GM19099 (cell line): ENCODE data around the gene AOPEP.

Experiments
- POLR2A ChIP-seq: IDR thresholded peaks from 3 replicates; pipeline ENCODE4 v1.6.1; 2011; ENCODE audit warnings: low read depth; ENCODE audit not compliant: insufficient read length; ENCODE audit errors: extremely low read depth

Gene AOPEP

DNA sequence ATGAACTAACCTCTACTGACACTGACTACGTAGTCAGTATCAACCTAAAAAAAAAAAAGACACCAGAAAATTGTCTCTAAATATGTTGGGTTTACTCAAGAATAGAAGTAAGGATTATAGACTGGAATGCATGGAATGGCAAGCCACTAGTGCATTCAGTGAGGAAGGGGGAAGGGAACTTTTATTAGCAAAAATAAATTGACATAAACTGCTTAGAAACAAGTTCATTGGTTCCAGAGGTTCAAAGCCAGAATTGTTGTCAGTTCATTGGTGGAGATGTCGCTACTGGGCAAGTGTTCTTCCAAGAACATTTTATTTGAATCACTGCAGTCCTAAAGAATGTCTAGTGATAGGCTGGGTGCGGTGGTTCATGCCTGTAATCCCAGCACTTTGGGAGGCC is 26.1 kb upstream of the AOPEP start:
- TF ChIP-seq POLR2A = no peak

DNA sequence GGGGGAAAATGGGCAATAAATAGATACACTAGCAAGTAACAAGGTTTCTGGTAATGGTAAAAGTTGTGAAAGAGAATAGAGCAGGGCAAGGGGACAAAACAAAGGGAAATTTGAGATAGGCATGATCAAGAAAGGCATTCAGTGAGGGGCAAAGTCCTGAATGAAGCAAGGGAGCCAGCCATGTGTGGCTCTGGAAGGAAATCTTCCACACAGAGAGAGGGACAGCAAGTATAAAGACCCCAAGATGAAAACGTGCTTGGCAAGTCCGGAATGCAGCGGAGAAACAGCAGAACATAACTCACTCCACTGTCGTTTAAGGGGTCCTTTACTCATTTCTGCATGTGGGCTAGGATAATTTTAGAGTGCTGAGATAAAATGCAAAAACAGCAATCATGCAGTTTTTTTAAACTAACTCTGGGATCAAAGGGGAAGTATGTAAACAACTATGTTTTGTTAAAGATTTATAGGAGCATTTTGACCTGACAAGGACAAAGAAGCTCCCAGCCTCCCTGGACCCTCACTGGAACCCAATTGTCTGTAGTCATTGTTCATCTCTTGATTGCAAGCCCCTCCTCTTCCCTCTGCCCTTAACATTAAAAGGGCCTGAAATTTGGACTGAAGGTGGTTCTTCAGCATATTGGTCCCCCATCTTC is 22.9 kb upstream of the AOPEP start:
- TF ChIP-seq POLR2A = no peak

DNA sequence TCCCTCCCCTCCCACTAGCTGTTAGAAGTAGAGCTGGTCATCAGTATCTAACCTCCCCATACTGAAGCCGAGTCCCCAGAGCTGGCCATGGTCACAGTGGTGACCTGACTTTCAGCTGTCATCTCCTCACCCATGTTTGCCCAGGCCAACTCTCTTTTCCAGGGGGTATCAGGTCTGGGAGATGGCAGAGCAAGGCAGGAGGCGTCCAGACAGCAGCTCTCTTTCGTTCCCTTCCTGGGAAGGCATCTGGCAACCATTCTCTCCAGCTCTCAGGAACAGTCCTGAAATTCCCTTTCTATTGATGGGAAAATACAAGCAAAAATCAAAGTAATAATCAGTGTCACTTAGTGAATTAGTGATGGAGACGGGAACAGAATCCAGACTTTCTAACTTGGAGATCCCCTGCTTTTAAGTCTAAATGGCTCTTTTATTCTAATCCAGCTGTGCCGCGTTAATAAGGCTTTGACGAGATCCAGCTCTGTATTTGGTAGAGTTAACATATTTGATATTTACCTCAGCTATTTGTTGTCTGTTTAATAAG is 21.3 kb upstream of the AOPEP start:
- TF ChIP-seq POLR2A = no peak

DNA sequence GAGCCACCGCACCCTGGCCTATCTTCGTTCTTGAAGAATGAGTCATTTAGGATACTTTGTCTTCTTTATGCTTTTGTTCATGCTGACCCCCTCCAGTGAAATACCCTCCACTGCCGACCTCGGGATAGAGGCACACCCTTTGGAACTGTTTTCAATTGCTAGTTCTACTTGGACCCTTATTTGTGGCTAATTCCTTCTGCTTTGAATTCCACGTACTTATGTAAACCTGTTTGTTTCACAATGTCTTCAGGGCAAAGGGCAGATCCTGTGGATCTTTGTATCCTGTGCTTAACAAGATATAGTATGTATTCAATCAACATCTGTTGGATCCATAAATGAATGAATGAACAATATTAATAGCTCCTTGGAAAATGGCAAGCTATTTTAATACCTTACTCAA is 19.6 kb upstream of the AOPEP start:
- TF ChIP-seq POLR2A = no peak

DNA sequence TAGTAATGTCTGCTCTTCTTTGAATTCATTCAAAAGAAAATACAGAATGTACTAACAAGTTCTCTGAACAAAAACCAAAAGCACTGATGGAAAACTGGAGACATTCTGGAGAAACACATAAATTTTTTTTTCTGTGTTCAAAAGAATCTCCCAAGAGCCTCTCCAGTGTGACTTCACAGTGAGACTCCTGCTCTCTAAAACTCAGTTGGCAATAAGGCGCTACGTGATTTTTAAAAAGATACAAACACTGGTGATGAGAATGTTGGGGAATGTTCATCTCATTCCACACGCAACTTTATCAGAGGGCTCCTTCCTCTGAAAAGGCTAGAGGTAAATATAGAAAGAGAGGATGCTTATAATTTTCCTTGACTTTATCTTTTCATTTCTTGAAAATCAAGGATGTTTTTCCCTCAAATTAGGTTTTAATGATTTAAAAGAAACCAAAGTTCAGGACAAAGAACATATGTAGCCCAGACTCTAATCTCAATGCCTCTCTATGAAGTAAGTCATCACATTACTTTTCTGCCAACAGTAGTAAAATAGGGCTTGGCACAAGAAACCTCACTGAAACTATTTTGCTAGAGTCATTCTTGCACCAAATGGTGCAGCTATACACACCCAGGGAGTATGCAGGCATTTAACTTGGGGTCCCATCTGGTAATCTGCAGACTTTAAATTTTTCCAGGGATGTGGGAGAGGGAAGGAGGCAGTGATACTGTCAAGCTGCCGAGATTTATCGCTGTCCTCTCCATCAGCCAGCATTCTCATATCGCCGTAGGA is 12.9 kb upstream of the AOPEP start:
- TF ChIP-seq POLR2A = no peak

DNA sequence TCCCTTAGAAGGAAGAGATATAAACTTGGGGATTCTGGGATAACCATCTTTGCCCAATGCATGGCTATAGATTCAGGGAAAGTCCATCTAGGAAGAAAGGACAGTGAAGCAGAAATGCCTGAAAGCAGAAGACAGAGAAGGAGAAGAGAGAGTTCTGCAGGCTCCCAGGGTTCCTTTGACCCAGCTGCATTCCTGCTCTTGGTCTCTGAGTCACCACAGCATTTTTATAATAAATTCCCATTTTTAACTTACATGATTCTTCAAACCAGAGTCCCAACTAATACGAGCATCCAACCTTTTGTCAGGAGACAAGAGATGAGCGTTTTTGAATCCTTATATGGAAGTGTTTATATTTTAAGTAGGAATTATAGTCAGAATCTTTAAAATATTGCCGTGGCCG is 12.0 kb upstream of the AOPEP start:
- TF ChIP-seq POLR2A = no peak

DNA sequence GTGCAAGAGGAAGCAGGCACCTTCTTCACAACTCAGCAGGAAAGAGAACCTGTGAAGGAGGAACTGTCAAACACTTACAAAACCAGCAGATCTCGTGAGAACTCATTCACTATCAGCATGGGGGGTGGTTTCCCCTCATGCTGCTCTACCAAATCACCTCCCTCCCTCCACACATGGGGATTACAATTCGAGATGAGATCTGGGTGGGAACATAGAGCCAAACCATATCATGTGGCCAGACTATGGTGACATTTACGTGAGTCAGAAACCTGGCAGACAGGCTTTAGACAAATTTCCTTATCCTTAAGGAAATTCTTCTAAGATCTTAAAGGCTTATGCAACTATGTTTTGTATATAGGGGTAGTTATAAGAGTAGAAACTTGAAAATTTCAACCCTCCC is 8.7 kb upstream of the AOPEP start:
- TF ChIP-seq POLR2A = no peak

DNA sequence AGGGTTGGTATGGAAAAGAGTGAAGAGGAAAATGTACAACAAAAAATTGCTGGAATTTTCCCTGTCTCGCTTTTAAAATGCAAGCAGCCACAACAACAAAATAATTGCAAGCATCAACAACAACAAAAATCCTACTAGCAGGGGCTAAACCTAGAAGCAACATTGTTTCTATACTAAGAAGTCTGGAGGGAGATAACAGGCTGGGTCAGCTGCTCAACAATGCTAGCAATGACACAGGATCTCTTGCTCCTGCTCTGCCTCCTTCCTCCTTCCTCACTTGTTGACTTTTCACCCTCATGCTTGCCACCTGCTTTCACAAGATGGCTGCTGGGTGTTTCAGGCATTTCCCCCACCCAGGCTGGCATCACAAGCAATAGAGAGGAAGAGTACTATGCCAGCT is 7.6 kb upstream of the AOPEP start:
- no peak for TF ChIP-seq POLR2A

DNA sequence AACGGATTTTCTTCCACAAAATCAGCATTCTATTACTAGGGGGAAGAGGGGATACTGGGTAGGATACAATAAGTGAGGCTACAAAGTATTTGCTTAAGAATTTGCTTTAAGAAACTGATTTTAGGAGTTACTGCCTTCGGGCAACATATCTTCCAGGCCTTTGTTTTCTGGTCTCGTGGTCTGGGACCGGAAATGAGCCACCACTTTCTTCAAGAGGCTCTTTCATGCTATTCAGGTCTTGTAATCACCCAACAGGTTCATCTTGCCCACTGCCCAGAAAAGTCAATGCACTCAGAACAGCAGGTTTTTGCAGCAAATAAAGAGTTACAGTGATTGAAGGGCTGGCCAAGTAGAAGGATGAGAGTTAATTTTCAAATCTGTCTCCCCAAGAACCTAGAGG is 6.6 kb upstream of the AOPEP start:
- TF ChIP-seq POLR2A = no peak

DNA sequence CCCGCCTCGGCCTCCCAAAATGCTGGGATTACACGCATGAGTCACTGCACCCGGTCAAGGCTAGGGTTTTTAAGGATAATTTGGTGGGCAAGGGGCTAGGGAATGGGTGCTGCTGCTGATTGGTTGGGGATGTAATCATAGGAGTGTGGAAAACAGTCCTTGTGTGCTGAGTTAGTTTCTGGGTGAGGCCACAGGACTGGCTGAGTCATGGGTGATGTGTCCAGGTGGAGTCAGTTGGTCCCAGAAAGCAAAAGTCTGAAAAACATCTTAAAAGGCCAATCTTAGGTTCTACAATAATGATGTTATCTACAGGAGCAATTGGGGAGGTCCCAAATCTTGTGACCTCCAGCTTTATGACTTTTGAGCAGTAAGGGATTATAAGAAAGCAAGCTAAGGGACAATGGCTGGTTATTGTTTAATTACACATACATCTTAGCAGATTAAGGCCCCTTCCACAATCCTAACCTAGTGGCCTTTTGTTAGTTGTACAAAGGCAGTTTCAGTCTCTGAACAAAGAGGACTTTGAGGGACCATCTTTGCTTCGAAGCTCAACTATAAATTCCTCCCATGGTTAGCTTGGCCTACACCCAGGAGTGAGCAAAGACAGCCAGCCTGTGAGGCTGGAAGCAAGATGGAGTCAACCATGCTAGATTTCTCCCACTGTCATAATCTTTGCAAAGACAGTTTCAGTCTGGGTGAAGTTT is 5.5 kb upstream of the AOPEP start:
- TF ChIP-seq POLR2A = no peak

DNA sequence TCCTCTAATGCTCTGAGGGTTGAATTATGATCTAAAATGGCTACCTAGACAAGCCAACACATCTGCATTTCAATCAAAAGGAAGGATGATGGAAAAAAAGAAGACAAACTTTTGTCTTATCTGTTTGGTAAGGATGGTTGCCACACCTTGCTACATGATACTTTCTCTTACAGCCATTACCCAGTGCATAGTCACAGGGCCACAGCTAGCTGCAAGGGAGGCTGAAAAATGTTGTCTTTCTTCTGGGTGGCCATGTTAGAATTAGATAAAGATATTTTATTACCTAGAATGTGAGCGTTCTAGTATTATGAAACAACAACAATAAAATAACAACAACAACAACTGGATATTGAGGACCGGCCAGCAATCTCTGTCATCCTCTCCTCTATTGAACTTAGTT is 4.7 kb upstream of the AOPEP start:
- no peak for TF ChIP-seq POLR2A

DNA sequence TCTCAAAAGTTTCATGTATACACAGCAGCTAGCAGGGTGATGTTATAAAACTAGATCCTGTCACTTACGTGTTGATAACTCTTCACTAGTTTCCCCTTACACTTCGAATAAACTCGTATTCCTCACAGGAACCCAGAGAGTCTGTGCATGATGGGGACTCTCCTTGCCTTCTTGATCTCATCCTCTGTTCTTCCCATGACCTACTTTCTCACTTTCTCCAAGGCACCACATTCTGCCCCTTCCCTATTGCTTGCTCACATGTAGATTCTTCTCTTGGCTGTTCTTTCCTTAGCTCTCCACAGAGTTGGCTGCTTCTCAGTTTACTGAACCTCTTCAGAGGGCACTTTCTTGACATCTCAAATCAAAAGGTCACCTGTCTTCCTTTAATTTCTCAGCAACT is 1.2 kb upstream of the AOPEP start:
- no peak for TF ChIP-seq POLR2A

DNA sequence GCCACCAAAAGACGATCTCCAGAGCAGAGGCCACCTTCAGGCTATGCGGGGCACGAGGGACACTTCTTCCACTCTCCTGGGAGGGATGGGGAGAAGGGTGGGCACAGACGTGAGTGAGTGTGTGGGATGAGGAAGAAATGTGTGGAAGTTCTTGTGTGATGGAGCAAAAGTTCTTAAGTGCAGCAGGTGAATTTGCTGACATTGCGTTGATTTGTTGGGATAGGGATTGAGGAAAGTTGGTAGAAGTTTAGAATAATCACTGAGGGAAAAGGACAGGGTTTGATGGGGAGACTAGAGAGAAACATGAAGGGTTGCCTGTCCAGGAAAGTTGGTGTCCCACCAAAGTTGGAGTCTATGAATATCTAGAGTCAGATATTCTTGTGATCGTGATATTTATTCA is 2.2 kb downstream of the AOPEP start:
- no peak for TF ChIP-seq POLR2A

DNA sequence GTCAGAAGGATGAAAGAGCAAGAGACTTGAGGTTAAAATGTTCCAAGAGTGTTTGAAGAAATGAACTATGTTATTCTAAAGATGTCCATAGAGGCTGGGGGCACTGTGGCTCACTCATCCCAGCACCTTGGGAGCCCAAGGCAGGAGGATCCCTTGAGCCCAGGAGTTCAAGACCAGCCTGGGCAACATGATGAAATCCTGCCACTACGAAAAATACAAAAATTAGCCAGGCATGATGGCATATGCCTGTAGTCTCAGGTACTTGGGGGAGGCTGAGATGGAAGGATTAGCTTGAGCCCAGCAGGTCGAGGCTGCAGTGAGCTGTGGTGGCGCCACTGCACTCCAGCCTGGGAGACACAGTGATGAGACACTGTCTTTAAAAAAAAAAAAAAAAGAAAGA is 2.7 kb downstream of the AOPEP start:
- no peak for TF ChIP-seq POLR2A

DNA sequence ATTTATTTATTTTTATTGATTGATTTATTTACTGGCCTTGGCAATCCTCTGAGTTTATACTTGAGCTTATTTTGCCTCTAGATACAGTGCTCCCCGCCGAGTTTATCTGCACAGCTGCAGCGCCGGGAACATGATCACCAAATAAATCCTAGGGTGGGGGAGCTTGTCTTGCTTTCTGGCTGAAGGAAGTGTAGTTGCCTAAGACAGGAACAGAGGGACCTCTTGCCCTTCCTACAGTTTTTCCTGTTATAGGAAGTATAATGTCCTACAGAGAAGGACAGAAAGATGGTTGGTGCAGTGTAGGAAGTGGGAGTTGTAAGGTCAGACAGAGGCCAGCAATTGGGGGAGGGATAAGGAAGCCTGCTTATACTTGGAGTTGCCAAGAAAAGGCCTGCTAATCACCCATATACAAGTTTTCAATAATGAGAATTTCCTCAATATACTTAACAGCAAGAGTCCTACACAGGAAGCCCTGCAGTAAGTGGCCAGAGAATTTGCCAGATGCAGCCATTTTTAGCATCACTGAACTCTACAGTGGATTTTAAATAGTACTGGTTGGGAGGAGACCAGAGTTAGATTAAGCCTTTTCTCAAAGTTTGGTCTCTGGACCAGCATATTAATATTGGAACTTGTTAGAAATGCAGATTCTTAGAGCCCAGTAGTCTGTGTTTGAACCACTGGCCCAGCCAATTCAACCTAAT is 7.7 kb downstream of the AOPEP start:
- TF ChIP-seq POLR2A = no peak

DNA sequence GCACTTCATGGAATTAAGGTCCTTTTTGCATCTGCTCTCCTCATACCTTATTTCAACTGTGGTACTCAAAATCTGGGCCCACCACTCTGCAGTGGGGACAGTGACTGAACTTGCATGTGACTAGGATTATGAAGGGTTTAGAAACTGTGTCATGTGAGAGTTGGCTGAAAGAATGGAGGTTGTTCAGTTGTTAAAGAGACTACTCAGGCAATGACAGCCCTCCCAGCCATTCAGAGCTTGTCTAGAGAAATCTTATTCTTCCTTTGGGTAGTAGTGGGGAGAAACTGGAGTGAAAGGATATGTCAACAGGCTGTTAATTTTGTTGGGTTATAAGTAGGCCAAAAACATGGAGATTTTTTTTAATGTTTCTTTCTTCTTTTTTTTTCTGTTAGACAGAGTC is 10.3 kb downstream of the AOPEP start:
- TF ChIP-seq POLR2A = no peak
